Hindlimb muscle (tissue), 1 donor: Measurements from ENCODE around the gene TRIM58. TPM values are rescaled to one million over a fixed set of nuclear protein-coding genes. Genes with fewer than 3 reads are reported as not detected.

ENCODE experiments used
- DNase-seq: peaks from one replicate; pipeline ENCODE4 v3.0.0-alpha.2; 2013
- polyA plus RNA-seq: library from polyadenylated mRNA; unstranded; fragments of 120-200 nt; gene quantifications from one replicate; pipeline ENCODE4 v1.2.1, GENCODE V29; 2013; ENCODE audit not compliant: insufficient read length

Gene TRIM58
- polyA plus RNA-seq, 1 donor = 1.3 TPM

GRCh38 chr1:247884797-247885413 is 27.9 kb downstream of the TRIM58 start:
- no peak for DNase-seq

DNA sequence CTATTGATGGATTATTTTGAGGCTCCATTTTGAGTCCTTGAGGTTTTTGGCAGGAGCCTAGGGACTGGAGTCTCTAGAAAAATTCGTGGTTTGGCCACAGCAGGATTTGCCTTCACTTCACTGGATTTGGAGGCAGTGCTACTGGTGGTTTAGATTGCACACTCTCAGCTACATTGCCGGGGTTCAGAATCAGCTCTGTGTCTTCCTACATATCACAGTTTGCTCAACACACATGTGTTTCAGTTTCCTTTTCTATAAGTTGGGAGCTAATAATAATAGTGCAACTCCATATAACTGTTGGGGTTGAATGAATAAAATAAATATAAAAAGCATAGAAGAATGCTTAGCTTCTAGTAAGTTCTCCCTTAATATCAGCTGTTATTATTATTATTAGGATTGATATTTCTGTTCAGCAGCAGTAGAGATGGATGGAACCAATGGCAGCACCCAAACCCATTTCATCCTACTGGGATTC is 38.2 kb downstream of the TRIM58 start, which contains the start of gene OR2W3:
Gene OR2W3, plus strand, starts transcription at position 425 of the 475 bp plus-strand sequence. Its CDS starts 0 bp downstream, at position 425.
- DNase-seq = no peak

GRCh38 chr1:247895976-247896375 is 39.0 kb downstream of the TRIM58 start:
- no peak for DNase-seq

DNA sequence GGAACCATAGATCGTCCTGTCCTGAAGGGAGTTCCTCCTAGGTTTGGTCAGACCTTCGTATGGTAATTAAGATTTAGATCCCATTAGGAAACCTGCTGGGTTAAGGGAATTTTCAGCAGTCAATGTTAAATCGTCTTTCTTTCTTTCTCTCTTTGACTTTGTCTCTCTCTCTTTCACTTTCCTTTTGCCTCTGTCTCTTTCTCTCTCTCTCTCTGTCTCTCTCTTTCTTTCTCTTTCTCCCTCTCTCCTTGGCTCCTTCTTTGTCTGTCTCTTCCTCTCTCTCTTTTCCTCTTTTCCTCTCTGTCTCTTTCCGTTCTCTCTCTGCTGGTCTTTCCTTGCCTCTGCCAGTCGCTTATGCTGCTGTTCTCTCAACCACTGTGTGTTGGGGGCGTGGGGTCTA is 47.1 kb downstream of the TRIM58 start:
- DNase-seq = no peak

GRCh38 chr1:247905181-247905580 is 48.2 kb downstream of the TRIM58 start:
- DNase-seq = no peak

DNA sequence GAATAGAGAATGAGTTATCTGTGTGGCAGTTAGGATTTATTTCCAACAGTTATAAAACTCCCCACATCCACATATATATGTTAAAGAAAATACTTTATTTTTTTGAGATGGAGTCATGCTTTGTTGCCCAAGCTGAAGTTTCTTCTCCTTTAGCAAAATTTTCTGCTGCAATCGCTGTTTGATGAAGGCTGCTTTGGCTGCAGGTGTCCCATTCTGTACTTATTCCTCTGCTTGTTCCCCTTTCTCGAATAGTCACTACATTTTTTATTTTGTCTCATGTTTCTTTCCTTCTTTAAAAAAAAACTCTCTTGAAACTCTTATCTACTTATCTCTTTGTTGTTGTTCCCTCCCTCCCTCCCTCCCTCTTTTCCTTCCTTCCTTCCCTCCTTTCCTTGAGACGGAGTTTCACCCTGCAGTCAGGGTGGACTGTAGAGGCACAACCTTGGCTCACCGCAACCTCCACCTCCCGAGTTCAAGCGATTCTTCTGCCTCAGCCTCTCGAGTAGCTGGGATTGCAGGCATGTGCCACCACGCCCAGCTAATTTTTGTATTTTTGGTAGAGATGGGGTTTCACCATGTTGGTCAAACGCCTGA is 49.0 kb downstream of the TRIM58 start:
- DNase-seq = no peak

- DNase-seq = no peak
Observed at GRCh38 chr1:247906504-247907047, 49.6 kb downstream of the TRIM58 start.

- DNase-seq = no peak
Observed at GRCh38 chr1:247908766-247909165, 51.8 kb downstream of the TRIM58 start.

- no peak for DNase-seq
Observed at GRCh38 chr1:247913786-247914185, 56.8 kb downstream of the TRIM58 start.

DNA sequence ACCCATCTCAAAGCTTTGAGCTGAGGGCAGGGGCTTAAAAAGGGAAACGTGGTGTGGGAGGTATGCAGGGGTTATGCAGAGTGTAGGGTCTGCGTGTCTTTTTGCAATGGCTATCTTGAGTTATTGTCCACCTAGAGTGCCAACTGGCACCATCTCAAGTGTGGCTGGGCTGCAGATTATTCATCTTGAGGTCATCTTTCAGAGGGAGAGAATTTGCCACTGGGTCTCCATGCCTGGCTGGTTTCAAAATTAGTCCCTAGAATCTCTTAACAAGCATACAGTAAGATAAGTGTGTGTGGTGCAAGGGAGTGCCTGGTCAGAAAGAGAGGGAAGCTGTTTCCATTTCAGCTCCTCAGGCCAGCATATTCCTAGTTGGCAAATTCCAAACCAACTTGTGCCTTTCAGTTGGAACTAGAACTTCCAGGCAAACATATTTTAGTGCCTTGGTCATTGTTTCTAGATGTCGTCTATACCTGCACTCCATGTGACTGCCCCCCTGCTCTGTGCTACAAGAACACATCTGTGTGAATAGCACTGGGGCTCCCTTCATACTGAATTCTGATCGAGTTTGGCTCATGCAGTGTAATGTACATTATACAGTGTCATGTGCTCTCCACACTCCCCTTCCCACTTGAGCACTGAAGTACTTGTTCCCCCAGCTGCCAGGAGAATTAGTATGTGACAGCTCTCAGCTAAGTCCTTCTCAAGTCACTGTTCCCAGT is 58.1 kb downstream of the TRIM58 start:
- DNase-seq = no peak

- DNase-seq = no peak
Observed at GRCh38 chr1:247919952-247920351, 63.0 kb downstream of the TRIM58 start, which contains the start of gene OR2T8. Gene OR2T8, plus strand, starts transcription at chr1:247920252. Its CDS starts 766 bp downstream, at chr1:247921018.

DNA sequence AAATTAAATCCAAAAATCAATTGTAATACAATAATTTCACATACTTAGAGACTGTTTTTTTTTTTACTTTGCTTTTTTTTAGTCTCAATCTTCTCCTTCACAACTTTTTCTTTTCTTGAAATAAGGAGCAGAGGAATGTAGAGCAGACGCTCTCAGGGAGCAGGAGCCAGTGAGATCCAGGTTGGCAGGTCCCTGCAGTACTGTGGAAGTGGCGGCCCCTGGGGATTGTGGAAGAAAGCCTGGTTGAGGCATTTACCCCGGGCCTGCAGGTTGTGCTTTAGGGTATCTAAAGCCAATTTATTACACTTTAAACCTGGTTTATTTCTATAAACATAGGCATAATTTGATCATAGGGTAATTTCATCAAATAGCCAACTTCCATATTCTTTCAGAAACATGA is 67.0 kb downstream of the TRIM58 start:
- no peak for DNase-seq

GRCh38 chr1:247924868-247925267 is 67.9 kb downstream of the TRIM58 start, which contains the start of gene OR2AJ1:
Gene OR2AJ1, plus strand, starts transcription at chr1:247924889. Its CDS starts 8,880 bp downstream, at chr1:247933769.
- no peak for DNase-seq

Other genes with a start within 250 kb of the TRIM58 start
- gene OR13G1, start 177.4 kb upstream of the TRIM58 start, polyA plus RNA-seq = not detected
- not detected for gene OR6F1, start 140.5 kb upstream of the TRIM58 start, polyA plus RNA-seq
- gene OR14K1, start 118.6 kb upstream of the TRIM58 start, polyA plus RNA-seq = not detected
- gene OR14A2, start 109.0 kb upstream of the TRIM58 start, polyA plus RNA-seq = not detected
- not detected for gene OR1C1, start 96.6 kb upstream of the TRIM58 start, polyA plus RNA-seq
- gene OR14A16, start 33.1 kb upstream of the TRIM58 start, polyA plus RNA-seq = not detected
- gene OR11L1, start 15.3 kb upstream of the TRIM58 start, polyA plus RNA-seq = not detected
- gene OR2W3, start 38.4 kb downstream of the TRIM58 start, polyA plus RNA-seq = 0.56 TPM
- not detected for gene OR2T8, start 63.1 kb downstream of the TRIM58 start, polyA plus RNA-seq
- gene OR2AJ1, start 67.7 kb downstream of the TRIM58 start, polyA plus RNA-seq = not detected
- not detected for gene OR2L8, start 91.7 kb downstream of the TRIM58 start, polyA plus RNA-seq
- gene OR2AK2, start 108.0 kb downstream of the TRIM58 start, polyA plus RNA-seq = not detected
- gene OR2L5, start 156.5 kb downstream of the TRIM58 start, polyA plus RNA-seq = not detected
- gene OR2L2, start 172.9 kb downstream of the TRIM58 start, polyA plus RNA-seq = not detected
- not detected for gene OR2L3, start 189.6 kb downstream of the TRIM58 start, polyA plus RNA-seq
- gene OR2L13, start 238.0 kb downstream of the TRIM58 start, polyA plus RNA-seq = not detected